ENCODE measurements around the gene TMCO1. TPM values are rescaled to one million over a fixed set of nuclear protein-coding genes. Genes with fewer than 3 reads are reported as not detected.

Gene TMCO1
- total and polyA plus RNA-seq, 11 donors = 27.4 to 102 (median 54.3) TPM

DNA sequence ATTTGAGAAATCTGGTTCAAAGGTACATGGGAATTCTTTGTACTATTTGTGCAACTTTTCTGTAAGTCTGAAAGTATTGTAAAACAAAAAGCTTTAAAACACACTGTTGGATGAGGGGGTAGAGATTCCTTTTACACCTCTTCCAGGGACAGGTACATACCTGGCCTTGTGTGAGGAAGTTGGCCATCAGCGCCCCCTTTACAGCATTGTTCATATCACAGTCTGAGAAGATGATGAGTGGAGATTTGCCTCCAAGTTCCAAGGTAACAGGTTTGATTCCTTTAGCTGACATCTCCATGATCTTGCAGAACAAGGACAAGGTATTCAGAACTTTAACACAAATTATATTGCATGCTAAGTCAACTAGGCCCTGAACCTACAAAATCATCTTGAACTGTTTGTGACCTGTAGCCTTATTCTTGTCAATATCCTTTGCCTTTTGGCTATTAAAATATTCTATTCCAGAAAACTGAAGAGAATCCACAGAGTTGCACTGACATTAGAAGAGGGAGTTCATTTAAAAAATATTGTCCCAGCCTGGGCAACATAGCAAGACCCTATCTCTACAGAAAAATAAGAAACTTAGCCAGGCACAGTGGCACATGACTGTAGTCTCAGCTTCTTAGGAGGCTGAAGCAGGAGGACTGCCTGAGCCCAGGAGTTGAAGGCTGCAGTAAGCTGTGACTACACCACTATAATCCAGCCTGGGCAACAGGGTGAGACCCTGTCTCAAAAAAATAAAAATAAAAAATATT, 89.2 kb downstream of the TMCO1 start:
- 49 to 100% (median 97%) methylated on average over 1 of the region's 1 CpG for WGBS, 4 donors
- Histone ChIP-seq H3K27ac (no peak overlapping the region), H3K4me3 (no peak overlapping the region), H3K27me3 (no peaks in the 10 kb centered on the region), H3K36me3 (peaks cover 0 to 90% (median 84%) of the 10 kb centered on the region in 9 donors), H3K9me3 (peaks cover 0 to 6% (median 0%) of the 10 kb centered on the region in 12 donors), H3K4me1 (peaks cover 0 to 7% (median 0%) of the 10 kb centered on the region in 12 donors)
- no peak for DNase-seq
- TF ChIP-seq POLR2A (IDR thresholded peaks at IDR 0.05) = no peak
- TF ChIP-seq, protein P1, sequence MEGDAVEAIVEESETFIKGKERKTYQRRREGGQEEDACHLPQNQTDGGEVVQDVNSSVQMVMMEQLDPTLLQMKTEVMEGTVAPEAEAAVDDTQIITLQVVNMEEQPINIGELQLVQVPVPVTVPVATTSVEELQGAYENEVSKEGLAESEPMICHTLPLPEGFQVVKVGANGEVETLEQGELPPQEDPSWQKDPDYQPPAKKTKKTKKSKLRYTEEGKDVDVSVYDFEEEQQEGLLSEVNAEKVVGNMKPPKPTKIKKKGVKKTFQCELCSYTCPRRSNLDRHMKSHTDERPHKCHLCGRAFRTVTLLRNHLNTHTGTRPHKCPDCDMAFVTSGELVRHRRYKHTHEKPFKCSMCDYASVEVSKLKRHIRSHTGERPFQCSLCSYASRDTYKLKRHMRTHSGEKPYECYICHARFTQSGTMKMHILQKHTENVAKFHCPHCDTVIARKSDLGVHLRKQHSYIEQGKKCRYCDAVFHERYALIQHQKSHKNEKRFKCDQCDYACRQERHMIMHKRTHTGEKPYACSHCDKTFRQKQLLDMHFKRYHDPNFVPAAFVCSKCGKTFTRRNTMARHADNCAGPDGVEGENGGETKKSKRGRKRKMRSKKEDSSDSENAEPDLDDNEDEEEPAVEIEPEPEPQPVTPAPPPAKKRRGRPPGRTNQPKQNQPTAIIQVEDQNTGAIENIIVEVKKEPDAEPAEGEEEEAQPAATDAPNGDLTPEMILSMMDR (IDR thresholded peaks at IDR 0.05) = no peak
- intact Hi-C loops (cut with DNase I) = no loop called here
- no peak for ATAC-seq

DNA sequence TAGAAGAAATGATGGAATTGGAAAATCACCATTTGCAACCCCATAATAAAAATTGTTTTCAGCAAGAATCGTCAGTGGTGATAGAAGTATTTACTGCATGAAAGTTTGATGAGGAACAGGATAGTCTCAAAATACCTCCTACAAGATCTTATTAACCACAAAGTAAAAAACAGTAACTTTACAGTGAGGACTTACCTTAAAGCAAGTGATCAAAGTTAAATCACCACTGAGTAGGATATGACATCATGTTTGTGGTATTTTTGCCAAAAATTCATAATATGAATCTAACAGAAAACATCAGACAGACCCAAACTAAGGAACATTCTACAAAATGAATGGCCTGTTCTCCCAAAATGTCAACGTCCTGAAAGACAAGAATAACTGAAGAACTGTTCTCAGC, 90.2 kb downstream of the TMCO1 start:
- Histone ChIP-seq H3K36me3 (peaks cover 0 to 91% (median 84%) of the 10 kb centered on the region in 9 donors), H3K9me3 (peaks cover 0 to 6% (median 0%) of the 10 kb centered on the region in 12 donors), H3K27me3 (no peaks in the 10 kb centered on the region), H3K27ac (no peak overlapping the region), H3K4me1 (peaks cover 0 to under 1% (median 0%) of the 10 kb centered on the region in 12 donors), H3K4me3 (no peak overlapping the region)
- DNase-seq = no peak
- no peak for TF ChIP-seq POLR2A (IDR thresholded peaks at IDR 0.05)
- TF ChIP-seq, protein P1 (IDR thresholded peaks at IDR 0.05) = no peak
- WGBS, 4 donors = 0 to 44% (median 8%) methylated on average over 2 of the region's 2 CpGs
- no peak for ATAC-seq
- intact Hi-C loops (cut with DNase I) = no loop called here

Other genes starting within 250 kb of the TMCO1 start
- gene LRRC52, start 224.9 kb downstream of the TMCO1 start, total RNA-seq = 1 to 10 TPM in 1 of 9 donors, under 1 TPM in 4, not detected in 4; 0.17 to 1.0 (median 0.44) TPM
- under 1 TPM; 0.12 to 0.15 TPM for gene LRRC52, start 224.9 kb downstream of the TMCO1 start, polyA plus RNA-seq
- 1,000 to 10,000 TPM in 1 of 9 donors, 100 to 1,000 TPM in 8; 408 to 1,027 (median 747) TPM for gene MGST3, start 137.6 kb downstream of the TMCO1 start, total RNA-seq
- gene MGST3, start 137.6 kb downstream of the TMCO1 start, polyA plus RNA-seq = 1,000 to 10,000 TPM in 1 of 2 donors, 100 to 1,000 TPM in 1; 399 to 1,314 TPM
- 10 to 100 TPM; 51.1 to 77.0 (median 66.1) TPM for gene ALDH9A1, start 70.3 kb downstream of the TMCO1 start, total RNA-seq
- gene ALDH9A1, start 70.3 kb downstream of the TMCO1 start, polyA plus RNA-seq = 10 to 100 TPM; 21.6 to 41.6 TPM
- 10 to 100 TPM in 7 of 9 donors, 1 to 10 TPM in 2; 7.6 to 26.6 (median 13.9) TPM for gene UCK2, start 58.7 kb upstream of the TMCO1 start, total RNA-seq
- 10 to 100 TPM in 1 of 2 donors, 1 to 10 TPM in 1; 4.5 to 53.7 TPM for gene UCK2, start 58.7 kb upstream of the TMCO1 start, polyA plus RNA-seq

All from heart left ventricle (tissue), 16 donors.